ENCODE data around the gene TRPT1. TPM values are rescaled to one million over a fixed set of nuclear protein-coding genes. Genes with fewer than 3 reads are reported as not detected.

TRPT1 gene
- total and polyA plus RNA-seq, 12 donors: 17.9 to 205 (median 59.6) TPM

- Histone ChIP-seq H3K27me3 (no peaks in the 10 kb centered on the region), H3K4me1 (replicated peaks in 1 of 2) (peaks cover 32 to 43% of the 10 kb centered on the region in 2 donors), H3K4me3 (peak overlapping the region; percentile 2 to 72 (median 66)), H3K27ac (peak overlapping the region; percentile 16 to 90 (median 85)), H3K9me3 (replicated peaks in 1 of 3) (no peaks in the 10 kb centered on the region), H3K36me3 (replicated peaks in 1 of 2) (peaks cover 0 to 12% of the 10 kb centered on the region in 2 donors)
- WGBS, 4 donors: 0 to 9% (median 0%) methylated on average over 7 to 46 of the region's 46 CpGs
- TF ChIP-seq CTCF (IDR thresholded peaks at IDR 0.05): no peak
- TF ChIP-seq POLR2A (IDR thresholded peaks at IDR 0.05): peak in 1 of 2 donors; percentile 74
- DNase-seq: peak; percentile 84 to 93 (median 90)
- intact Hi-C loops (cut with DNase I): no loop called here
These were observed 20.0 kb upstream of the TRPT1 start for GRCh38 chr11:64245797-64246620.

- H3K27ac ChIP-seq: peak overlapping the region; percentile 16 to 90 (median 85)
- H3K9me3 ChIP-seq (replicated peaks in 1 of 3): no peaks in the 10 kb centered on the region
- H3K27me3 ChIP-seq: no peaks in the 10 kb centered on the region
- peak overlapping the region in 2 of 4 donors; percentile 59 to 72 for H3K4me3 ChIP-seq
- peaks cover 31 to 40% of the 10 kb centered on the region in 2 donors for H3K4me1 ChIP-seq (replicated peaks in 1 of 2)
- DNase-seq: peak; percentile 67 to 84 (median 76)
- H3K36me3 ChIP-seq (replicated peaks in 1 of 2): peaks cover 0 to 12% of the 10 kb centered on the region in 2 donors
- intact Hi-C loops (cut with DNase I): no loop called here
- WGBS, 4 donors: 0 to 10% (median 6%) methylated on average over 2 to 6 of the region's 6 CpGs
- TF ChIP-seq POLR2A (IDR thresholded peaks at IDR 0.05): no peak
- TF ChIP-seq CTCF (IDR thresholded peaks at IDR 0.05): no peak
These were observed 19.4 kb upstream of the TRPT1 start for GRCh38 chr11:64245401-64245796.

- H3K27me3 ChIP-seq: no peaks in the 10 kb centered on the region
- no peak for TF ChIP-seq CTCF (IDR thresholded peaks at IDR 0.05)
- no peak for TF ChIP-seq POLR2A (IDR thresholded peaks at IDR 0.05)
- H3K4me1 ChIP-seq (replicated peaks in 1 of 2): peaks cover 35 to 45% of the 10 kb centered on the region in 2 donors
- DNase-seq: peak in 1 of 7 donors; percentile 27
- peaks cover 0 to 12% of the 10 kb centered on the region in 2 donors for H3K36me3 ChIP-seq (replicated peaks in 1 of 2)
- H3K27ac ChIP-seq: peak overlapping the region; percentile 16 to 90 (median 85)
- peak overlapping the region in 1 of 4 donors; percentile 72 for H3K4me3 ChIP-seq
- 0 to 22% (median 18%) methylated on average over 1 to 6 of the region's 6 CpGs; no CpG with 5 or more reads in 1 of the 4 donors for whole genome bisulfite sequencing, 4 donors
- H3K9me3 ChIP-seq (replicated peaks in 1 of 3): no peaks in the 10 kb centered on the region
- intact Hi-C loops (cut with DNase I): no loop called here
These were observed 19.0 kb upstream of the TRPT1 start for GRCh38 chr11:64244966-64245365.

- no peak for TF ChIP-seq CTCF (IDR thresholded peaks at IDR 0.05)
- no peak for TF ChIP-seq POLR2A (IDR thresholded peaks at IDR 0.05)
These were observed 18.1 kb upstream of the TRPT1 start for GRCh38 chr11:64244107-64244506.

More at GRCh38 chr11:64244107-64244506, 18.1 kb upstream of the TRPT1 start:
- Histone ChIP-seq H3K36me3 (replicated peaks in 1 of 2) (peaks cover 0 to 12% of the 10 kb centered on the region in 2 donors), H3K27me3 (no peaks in the 10 kb centered on the region), H3K9me3 (replicated peaks in 1 of 3) (no peaks in the 10 kb centered on the region), H3K4me1 (replicated peaks in 1 of 2) (peaks cover 35 to 51% of the 10 kb centered on the region in 2 donors), H3K27ac (no peak overlapping the region), H3K4me3 (no peak overlapping the region)
- intact Hi-C loops (cut with DNase I): no loop called here
- WGBS, 4 donors: 48 to 61% (median 52%) methylated on average over 5 of the region's 5 CpGs
- DNase-seq: no peak
